T-cell (primary cell): ENCODE results near the gene TMEM151A. TPM values are rescaled to one million over a fixed set of nuclear protein-coding genes. Genes with fewer than 3 reads are reported as not detected.

Experiments
- ATAC-seq, 4 experiments: fragments of 200-7000 bp in 3 of 4; fragments of 150-1000 bp in 1 of 4; cut with Tn5 transposase; replicated peaks in 1 of 4; 1 replicate in 3 of 4; 2 replicates in 1 of 4; pipeline ENCODE4 v1.10.0; 2021; ENCODE audit warnings: moderate library complexity in 3 of 4, mild to moderate bottlenecking in 2 of 4, moderate number of reproducible peaks in 1 of 4
- CTCF ChIA-PET, 2 donors: fragments of 300-600 bp; sonication (Branson Sonifier 250); formaldehyde crosslinking; loops; one replicate each; lab custom pipeline; 2022; ENCODE audit warnings: antibody characterized with exemption in 2 of 2; lab: Charles Lee
- POLR2A ChIA-PET, 2 donors: fragments of 300-600 bp; sonication (Branson Sonifier 250); formaldehyde crosslinking; loops; one replicate each; lab custom pipeline; 2022; ENCODE audit warnings: antibody characterized with exemption in 2 of 2; lab: Charles Lee
- DNase-seq, 35 experiments: peaks; one replicate each; pipeline versions ENCODE4 v3.0.0 to v3.0.0-alpha.2; 2013 to 2023
- H3K27ac ChIP-seq: one replicate; pipeline ENCODE4 v1.5.1; 2013; ENCODE audit warnings: low read length
- H3K27me3 ChIP-seq, 2 experiments: replicated peaks in 1 of 2; 1 replicate in 1 of 2; 2 replicates in 1 of 2; pipeline versions ENCODE4 v1.6.1 to v1.7.0; 2013; ENCODE audit warnings: low read length in 1 of 2, mixed read lengths in 1 of 2; ENCODE audit not compliant: control insufficient read depth in 2 of 2, insufficient read depth in 2 of 2; ENCODE audit errors: extremely low read depth in 1 of 2
- H3K36me3 ChIP-seq, 2 donors: 1 replicate in 1 of 2; 2 replicates in 1 of 2; pipeline versions ENCODE4 v1.6.1 to v1.7.0; 2013; ENCODE audit warnings: low read length in 1 of 2; ENCODE audit not compliant: control insufficient read depth in 2 of 2, insufficient read depth in 1 of 2; ENCODE audit errors: extremely low read depth in 1 of 2
- H3K4me1 ChIP-seq, 2 experiments: 1 replicate in 1 of 2; 2 replicates in 1 of 2; pipeline versions ENCODE4 v1.6.1 to v1.7.0; 2013; ENCODE audit warnings: low read length in 2 of 2, mixed read lengths in 1 of 2; ENCODE audit not compliant: insufficient read depth in 2 of 2, control insufficient read depth in 1 of 2; ENCODE audit errors: extremely low read depth in 1 of 2
- H3K4me3 ChIP-seq, 2 donors: 1 replicate in 1 of 2; 2 replicates in 1 of 2; pipeline versions ENCODE4 v1.5.1 to v1.7.0; 2013; ENCODE audit warnings: mild to moderate bottlenecking in 2 of 2, low read length in 1 of 2, moderate library complexity in 1 of 2; ENCODE audit not compliant: control insufficient read depth in 1 of 2; ENCODE audit errors: extremely low read depth in 1 of 2
- H3K9me3 ChIP-seq: 2 replicates; pipeline ENCODE4 v1.7.0; 2013
- H3K27ac Mint-ChIP-seq, 2 donors: one replicate each; pipeline ENCODE4 v1.8.0; 2020 to 2021; ENCODE audit warnings: mild to moderate bottlenecking in 2 of 2, mixed read lengths in 2 of 2
- H3K27me3 Mint-ChIP-seq, 2 donors: one replicate each; pipeline ENCODE4 v1.8.0; 2021 to 2022; ENCODE audit warnings: mixed read lengths in 2 of 2
- H3K36me3 Mint-ChIP-seq: one replicate; pipeline ENCODE4 v1.8.0; 2021; ENCODE audit warnings: mixed read lengths
- H3K4me1 Mint-ChIP-seq, 3 donors: one replicate each; pipeline ENCODE4 v1.8.0; 2020 to 2022; ENCODE audit warnings: mixed read lengths in 3 of 3, mild to moderate bottlenecking in 1 of 3
- H3K4me3 Mint-ChIP-seq, 3 donors: one replicate each; pipeline ENCODE4 v1.8.0; 2020 to 2022; ENCODE audit warnings: mild to moderate bottlenecking in 3 of 3, mixed read lengths in 3 of 3, moderate library complexity in 3 of 3
- H3K9me3 Mint-ChIP-seq, 3 donors: one replicate each; pipeline ENCODE4 v1.8.0; 2020 to 2022; ENCODE audit warnings: mixed read lengths in 3 of 3
- WGBS: methylation state at CpG from one replicate; pipeline ENCODE4 v1.1.5; 2013; ENCODE audit warnings: missing lambda C conversion rate; ENCODE audit not compliant: insufficient coverage; 5-methylcytosine and 5-hydroxymethylcytosine counted together
- total RNA-seq, 35 experiments: library from RNA in 6 of 35; stranded (reverse) in 6 of 35; fragments of 120-200 nt in 1 of 35; gene quantifications; one replicate each; pipeline versions ENCODE4 v1.2.1 to v1.2.4 and lab custom pipeline; 2013 to 2026

Gene TMEM151A
- total RNA-seq, 5 donors from 2014 or later (not counting 1 experiment from before 2014, with no cell fraction given): 0.19 to 0.33 (median 0.23) TPM; not detected in 1

DNA sequence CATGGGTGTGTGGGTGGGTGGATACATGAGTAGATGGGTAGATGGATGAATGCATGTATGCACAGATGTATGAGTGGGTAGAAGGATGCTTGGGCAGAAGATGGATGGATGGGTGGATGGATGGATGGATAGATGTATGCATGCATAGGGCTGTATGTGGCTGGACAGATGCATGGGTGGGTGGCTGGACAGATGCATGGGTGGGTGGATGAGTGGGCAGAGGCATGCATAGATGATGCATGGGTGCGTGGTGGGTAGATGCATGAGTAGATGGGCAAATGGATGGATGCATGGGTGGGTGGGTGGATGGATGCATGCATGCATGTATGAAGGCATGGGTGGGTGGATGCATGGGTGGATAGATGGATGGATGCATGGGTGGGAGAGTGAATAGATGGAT, 32.0 kb downstream of the TMEM151A start:
- H3K4me1 Mint-ChIP-seq: peaks cover 59 to 72% (median 61%) of the 10 kb centered on the region in 3 donors
- POLR2A ChIA-PET: no interaction called here
- no peak overlapping the region for H3K27ac ChIP-seq
- H3K36me3 Mint-ChIP-seq: no peaks in the 10 kb centered on the region
- H3K9me3 Mint-ChIP-seq: peaks cover 0 to 4% (median 0%) of the 10 kb centered on the region in 3 donors
- no peak overlapping the region for H3K4me3 ChIP-seq
- WGBS: 91% methylated on average over 1 of the region's 1 CpG
- CTCF ChIA-PET: no interaction called here
- H3K4me1 ChIP-seq: peaks cover 43 to 71% of the 10 kb centered on the region in 2 experiments
- ATAC-seq (no peak), DNase-seq (no peak)
- H3K27me3 ChIP-seq: no peaks in the 10 kb centered on the region
- no peaks in the 10 kb centered on the region for H3K27me3 Mint-ChIP-seq
- no peaks in the 10 kb centered on the region for H3K36me3 ChIP-seq
- no peaks in the 10 kb centered on the region for H3K9me3 ChIP-seq
- no peak overlapping the region for H3K4me3 Mint-ChIP-seq
- no peak overlapping the region for H3K27ac Mint-ChIP-seq

GRCh38 chr11:66324664-66325063, 33.0 kb downstream of the TMEM151A start:
- peaks cover 51 to 62% (median 53%) of the 10 kb centered on the region in 3 donors for H3K4me1 Mint-ChIP-seq
- WGBS: 83% methylated on average over 1 of the region's 10 CpGs
- H3K4me3 Mint-ChIP-seq: peak overlapping the region in 1 of 3 donors; percentile 37
- ATAC-seq: no peak
- Histone ChIP-seq H3K36me3 (no peaks in the 10 kb centered on the region), H3K9me3 (no peaks in the 10 kb centered on the region), H3K4me3 (no peak overlapping the region), H3K4me1 (peaks cover 37 to 69% of the 10 kb centered on the region in 2 experiments), H3K27me3 (no peaks in the 10 kb centered on the region), H3K27ac (no peak overlapping the region)
- ChIA-PET CTCF (no interaction called here), POLR2A (no interaction called here)
- no peaks in the 10 kb centered on the region for H3K36me3 Mint-ChIP-seq
- H3K27ac Mint-ChIP-seq: peak overlapping the region; percentile 52 to 71
- no peaks in the 10 kb centered on the region for H3K27me3 Mint-ChIP-seq
- DNase-seq: no peak
- peaks cover 0 to 4% (median 0%) of the 10 kb centered on the region in 3 donors for H3K9me3 Mint-ChIP-seq

DNA sequence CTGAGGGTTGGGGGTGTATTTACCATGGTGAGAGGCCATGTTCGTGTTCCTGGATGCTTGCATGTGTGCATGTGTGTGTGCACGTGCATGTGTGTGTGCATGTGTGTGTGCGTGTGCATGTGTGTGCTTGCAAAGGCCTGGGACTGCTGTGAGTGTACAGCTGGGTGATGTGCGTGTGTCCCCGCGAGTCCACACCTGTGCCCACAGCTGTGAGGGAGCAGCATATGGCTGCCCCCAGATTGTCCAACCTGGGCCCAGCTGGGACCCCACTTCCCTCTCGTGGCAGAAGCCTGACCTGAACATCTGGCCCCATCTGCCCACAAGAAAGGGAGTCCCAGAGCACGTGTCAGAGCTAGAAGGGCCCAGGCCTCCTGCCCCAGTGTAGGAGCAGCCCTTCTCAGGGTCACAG, 33.6 kb downstream of the TMEM151A start:
- H3K9me3 ChIP-seq: no peaks in the 10 kb centered on the region
- Mint-ChIP-seq H3K36me3 (no peaks in the 10 kb centered on the region), H3K27ac (peak overlapping the region; percentile 88), H3K4me3 (peak overlapping the region in 1 of 3 donors; percentile 53), H3K27me3 (no peaks in the 10 kb centered on the region), H3K9me3 (peaks cover 0 to under 1% (median 0%) of the 10 kb centered on the region in 3 donors), H3K4me1 (peaks cover 45 to 56% (median 48%) of the 10 kb centered on the region in 3 donors)
- no peak for DNase-seq
- no peak for ATAC-seq
- H3K4me1 ChIP-seq: peaks cover 37 to 68% of the 10 kb centered on the region in 2 experiments
- H3K27ac ChIP-seq: peak overlapping the region; percentile 53
- ChIA-PET CTCF (no interaction called here), POLR2A (no interaction called here)
- no peaks in the 10 kb centered on the region for H3K27me3 ChIP-seq
- H3K4me3 ChIP-seq: no peak overlapping the region
- H3K36me3 ChIP-seq: no peaks in the 10 kb centered on the region
- WGBS: 80% methylated on average over 8 of the region's 8 CpGs

DNA sequence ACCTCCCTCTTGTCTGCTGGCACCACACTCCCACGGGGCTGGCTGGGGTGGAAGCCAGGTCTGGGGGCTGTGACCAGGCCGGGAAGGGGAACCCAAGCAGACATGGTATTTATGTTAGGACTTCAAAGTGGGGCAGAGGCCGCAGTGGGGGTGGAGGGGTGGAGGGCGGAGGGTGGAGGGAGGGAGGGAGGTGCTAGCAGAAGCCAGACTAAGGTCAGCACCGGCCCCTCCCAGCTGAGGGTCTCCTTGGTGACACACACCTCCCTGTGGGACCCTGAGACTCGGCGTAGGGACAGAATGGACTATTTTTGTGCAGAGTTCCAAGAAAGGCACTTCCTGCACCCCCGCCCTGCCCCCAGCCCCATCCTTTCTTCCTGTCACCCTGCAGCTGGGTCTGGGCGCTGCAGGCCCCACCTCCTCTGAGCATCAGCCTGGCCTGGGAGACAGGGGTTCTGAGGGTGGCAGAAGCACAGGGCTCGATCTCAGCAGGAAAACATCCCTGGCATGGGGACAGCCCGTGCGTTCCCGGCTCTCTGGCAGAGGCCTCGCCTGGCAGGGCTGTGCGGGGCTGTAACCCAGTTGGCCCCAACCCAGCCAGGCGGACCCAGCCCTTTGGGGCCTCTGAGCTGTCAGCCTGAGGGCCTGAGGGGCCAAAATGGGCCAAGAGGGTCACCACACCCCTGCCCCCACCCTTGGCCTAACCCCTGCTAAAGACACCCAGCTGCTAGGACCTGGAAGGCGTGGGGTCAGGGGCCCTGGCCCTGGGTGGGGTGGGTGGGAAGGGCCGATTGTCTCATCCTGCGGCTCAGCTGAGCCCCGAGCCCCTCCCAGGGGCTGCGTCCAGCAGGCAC, 34.8 kb downstream of the TMEM151A start:
- peak; percentile 61 to 72 (median 68) for ATAC-seq
- CTCF ChIA-PET: interaction anchor here in 1 of 2 donors (1.6 kb wide), 2 partner anchors 14 to 15 kb away, joined by 5 to 7 read pairs; no protein-coding TSS in a partner anchor
- peak overlapping the region; percentile 63 for H3K27ac ChIP-seq
- DNase-seq: peak in 22 of 35 experiments; percentile 30 to 63 (median 44)
- Mint-ChIP-seq H3K4me3 (peak overlapping the region in 1 of 3 donors; percentile 53), H3K27ac (peak overlapping the region; percentile 88), H3K4me1 (peaks cover 45 to 53% (median 45%) of the 10 kb centered on the region in 3 donors), H3K27me3 (no peaks in the 10 kb centered on the region), H3K9me3 (no peaks in the 10 kb centered on the region), H3K36me3 (no peaks in the 10 kb centered on the region)
- H3K27me3 ChIP-seq: no peaks in the 10 kb centered on the region
- POLR2A ChIA-PET: no interaction called here
- H3K4me1 ChIP-seq: peaks cover 35 to 67% of the 10 kb centered on the region in 2 experiments
- H3K36me3 ChIP-seq: no peaks in the 10 kb centered on the region
- H3K9me3 ChIP-seq: no peaks in the 10 kb centered on the region
- H3K4me3 ChIP-seq: peak overlapping the region in 1 of 2 donors; percentile 19
- WGBS: 55% methylated on average over 14 of the region's 21 CpGs

DNA sequence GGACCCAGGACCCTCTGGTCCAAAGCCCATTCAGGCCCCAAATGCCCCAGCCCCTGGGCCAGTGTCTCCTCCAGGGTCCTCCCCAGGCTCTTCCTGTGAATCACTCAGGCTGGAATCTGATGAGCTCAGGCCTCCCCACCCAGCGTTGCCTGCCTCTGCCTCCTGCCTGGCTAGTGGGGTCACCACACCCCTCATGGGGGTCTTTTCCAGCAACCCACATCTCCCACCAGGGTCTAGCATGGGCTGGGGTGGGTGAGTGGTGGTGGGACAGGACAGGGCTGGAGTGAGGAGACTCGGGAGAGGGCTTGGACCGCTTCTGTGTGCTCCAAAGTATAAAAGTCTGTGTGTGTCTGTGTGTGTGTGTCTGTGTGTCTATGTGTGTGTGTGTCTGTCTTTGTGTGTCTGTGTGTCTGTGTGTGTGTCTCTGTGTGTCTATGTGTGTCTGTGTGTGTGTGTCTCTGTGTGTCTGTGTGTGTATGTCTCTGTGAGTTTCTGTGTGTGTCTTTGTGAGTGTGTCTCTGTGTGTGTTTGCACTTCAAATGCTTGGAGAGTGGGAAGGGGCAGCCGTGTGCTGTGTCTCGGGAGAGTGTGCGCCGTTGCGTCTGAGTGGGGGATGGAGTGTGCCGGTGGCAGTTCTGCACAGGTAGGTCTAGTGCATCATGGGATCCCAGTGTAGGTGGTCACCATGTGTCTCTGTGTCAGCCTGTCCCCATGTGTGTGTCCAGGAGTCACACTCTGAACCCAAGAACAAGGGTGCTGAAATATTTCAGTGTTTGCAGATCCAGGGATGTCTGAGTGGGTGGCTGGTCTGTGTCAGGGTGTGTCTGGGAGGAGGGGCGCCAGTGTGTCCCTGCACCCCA, 35.7 kb downstream of the TMEM151A start:
- Mint-ChIP-seq H3K36me3 (no peaks in the 10 kb centered on the region), H3K27me3 (no peaks in the 10 kb centered on the region), H3K4me3 (peak overlapping the region in 1 of 3 donors; percentile 53), H3K9me3 (no peaks in the 10 kb centered on the region), H3K27ac (peak overlapping the region; percentile 70 to 93), H3K4me1 (peaks cover 39 to 44% (median 43%) of the 10 kb centered on the region in 3 donors)
- CTCF ChIA-PET: interaction anchor here in 1 of 2 donors (1.6 kb wide), 2 partner anchors 15 to 16 kb away, joined by 5 to 7 read pairs; no protein-coding TSS in a partner anchor
- no peaks in the 10 kb centered on the region for H3K36me3 ChIP-seq
- H3K4me1 ChIP-seq: peaks cover 30 to 57% of the 10 kb centered on the region in 2 experiments
- no peaks in the 10 kb centered on the region for H3K27me3 ChIP-seq
- peak overlapping the region; percentile 63 for H3K27ac ChIP-seq
- no peaks in the 10 kb centered on the region for H3K9me3 ChIP-seq
- DNase-seq: no peak
- 89% methylated on average over 9 of the region's 10 CpGs for WGBS
- no peak for ATAC-seq
- POLR2A ChIA-PET: no interaction called here
- no peak overlapping the region for H3K4me3 ChIP-seq

DNA sequence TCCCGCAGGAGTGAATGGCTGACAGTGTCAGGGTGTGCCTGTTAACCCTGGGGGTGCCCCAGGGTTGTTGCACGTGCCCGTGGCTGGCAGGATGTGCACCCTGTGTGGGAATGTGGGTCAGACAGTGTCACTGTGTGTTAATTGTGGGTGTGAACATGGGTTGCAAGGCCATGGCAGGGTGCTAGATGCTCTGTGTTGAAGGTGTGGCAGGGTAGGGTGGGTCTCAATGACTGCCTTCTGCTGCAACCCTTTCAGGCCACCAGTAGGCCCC, 36.3 kb downstream of the TMEM151A start:
- ATAC-seq: peak; percentile 28 to 66 (median 32)
- Mint-ChIP-seq H3K9me3 (no peaks in the 10 kb centered on the region), H3K4me3 (peak overlapping the region in 1 of 3 donors; percentile 53), H3K4me1 (peaks cover 37 to 41% (median 39%) of the 10 kb centered on the region in 3 donors), H3K27me3 (no peaks in the 10 kb centered on the region), H3K27ac (peak overlapping the region; percentile 70 to 93), H3K36me3 (no peaks in the 10 kb centered on the region)
- ChIA-PET CTCF (no interaction called here), POLR2A (no interaction called here)
- Histone ChIP-seq H3K4me3 (no peak overlapping the region), H3K9me3 (no peaks in the 10 kb centered on the region), H3K4me1 (peaks cover 30 to 52% of the 10 kb centered on the region in 2 experiments), H3K27ac (peak overlapping the region; percentile 63), H3K27me3 (no peaks in the 10 kb centered on the region), H3K36me3 (no peaks in the 10 kb centered on the region)
- WGBS: 14% methylated on average over 3 of the region's 3 CpGs
- peak in 29 of 35 experiments; percentile 22 to 75 (median 50) for DNase-seq
